ENCODE data around the gene TGM6.
"Not testable (repeated sequence)": the region's sequence is repeated elsewhere in the genome, so short reads cannot be mapped to it uniquely, and the experiment has no call there.

TGM6 gene

DNA sequence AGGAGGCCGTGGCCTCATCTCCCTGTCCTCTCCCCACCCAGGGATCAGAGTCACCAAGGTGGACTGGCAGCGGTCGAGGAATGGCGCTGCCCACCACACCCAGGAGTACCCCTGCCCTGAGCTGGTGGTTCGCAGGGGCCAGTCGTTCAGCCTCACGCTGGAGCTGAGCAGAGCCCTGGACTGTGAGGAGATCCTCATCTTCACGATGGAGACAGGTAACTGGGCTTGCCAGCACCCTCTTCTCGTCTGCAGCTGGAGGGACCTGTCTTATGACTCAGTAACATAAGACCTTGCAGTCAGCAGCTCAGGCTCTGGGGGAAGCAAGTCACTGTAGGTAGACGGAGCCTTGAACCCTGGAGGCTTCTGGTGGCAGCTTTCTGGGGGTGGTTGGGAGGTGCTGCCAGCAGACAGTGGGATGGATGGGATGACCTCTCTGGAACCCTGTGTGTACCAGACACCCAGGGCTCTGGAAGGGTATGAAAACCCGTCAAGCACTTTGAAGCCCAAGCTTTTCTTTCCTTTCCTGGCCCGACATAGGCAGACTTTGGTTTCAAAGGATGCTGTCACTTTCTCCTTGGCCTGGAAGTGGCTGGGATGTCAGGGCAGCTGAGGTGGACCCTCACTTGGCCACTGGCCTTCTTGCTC is 13.8 kb downstream of the TGM6 start:
- in situ Hi-C loops (cut with HindIII; ENCODE audit: low pct_unique_long_range_greater_than_20kb, low sequenced_read_pairs): no loop called here
- no peak for TF ChIP-seq JUND (IDR thresholded peaks at IDR 0.05; ENCODE audit: low read depth)
- DNase-seq (ENCODE audit: low read depth in 1 of 2, low spot score in 1 of 2): no peak

DNA sequence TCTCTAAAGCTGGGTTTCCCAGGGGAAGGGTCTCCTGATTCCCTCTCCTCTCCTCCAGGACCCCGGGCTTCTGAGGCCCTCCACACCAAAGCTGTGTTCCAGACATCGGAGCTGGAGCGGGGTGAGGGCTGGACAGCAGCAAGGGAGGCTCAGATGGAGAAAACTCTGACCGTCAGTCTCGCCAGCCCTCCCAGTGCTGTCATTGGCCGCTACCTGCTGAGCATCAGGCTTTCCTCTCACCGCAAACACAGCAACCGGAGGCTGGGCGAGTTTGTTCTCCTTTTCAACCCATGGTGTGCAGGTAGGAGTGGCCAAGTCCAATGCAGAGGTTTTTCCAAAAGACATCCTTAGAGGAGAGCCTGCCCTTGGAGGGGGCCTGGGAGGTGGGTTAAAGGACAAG is 14.4 kb downstream of the TGM6 start:
- in situ Hi-C loops (cut with HindIII; ENCODE audit: low pct_unique_long_range_greater_than_20kb, low sequenced_read_pairs): no loop called here
- TF ChIP-seq JUND (IDR thresholded peaks at IDR 0.05; ENCODE audit: low read depth): no peak

GRCh38 chr20:2396241-2396814 is 15.6 kb downstream of the TGM6 start:
- no peak for DNase-seq (ENCODE audit: low read depth in 1 of 2, low spot score in 1 of 2)
- TF ChIP-seq JUND (IDR thresholded peaks at IDR 0.05; ENCODE audit: low read depth): no peak

More for the DNA sequence above, 14.4 kb downstream of the TGM6 start:
- no peak for DNase-seq (ENCODE audit: low read depth in 1 of 2, low spot score in 1 of 2)

DNA sequence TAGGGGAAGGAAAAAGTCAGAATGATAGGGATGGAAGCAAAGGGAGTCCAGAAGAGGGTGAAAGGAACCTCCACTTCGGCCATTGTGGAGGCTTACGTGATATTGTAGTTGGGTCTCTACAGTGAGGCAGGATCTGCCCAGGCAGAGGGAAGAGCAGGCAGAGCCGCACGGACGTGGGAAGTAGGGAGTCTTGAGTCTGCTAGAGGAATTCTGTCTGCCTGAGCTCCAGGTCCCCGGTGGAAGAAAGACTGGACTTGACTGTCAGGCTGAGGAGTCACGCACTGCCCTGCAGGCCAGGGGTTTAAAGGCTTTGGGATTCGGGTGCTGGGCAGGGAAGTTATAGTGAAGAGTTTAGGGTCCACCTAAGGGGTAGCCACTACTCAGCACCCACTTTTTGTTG is 16.4 kb downstream of the TGM6 start:
- TF ChIP-seq JUND (IDR thresholded peaks at IDR 0.05; ENCODE audit: low read depth): no peak
- in situ Hi-C loops (cut with HindIII; ENCODE audit: low pct_unique_long_range_greater_than_20kb, low sequenced_read_pairs): no loop called here
- no peak for DNase-seq (ENCODE audit: low read depth in 1 of 2, low spot score in 1 of 2)

More at GRCh38 chr20:2396241-2396814, 15.6 kb downstream of the TGM6 start:
- in situ Hi-C loops (cut with HindIII; ENCODE audit: low pct_unique_long_range_greater_than_20kb, low sequenced_read_pairs): no loop called here

DNA sequence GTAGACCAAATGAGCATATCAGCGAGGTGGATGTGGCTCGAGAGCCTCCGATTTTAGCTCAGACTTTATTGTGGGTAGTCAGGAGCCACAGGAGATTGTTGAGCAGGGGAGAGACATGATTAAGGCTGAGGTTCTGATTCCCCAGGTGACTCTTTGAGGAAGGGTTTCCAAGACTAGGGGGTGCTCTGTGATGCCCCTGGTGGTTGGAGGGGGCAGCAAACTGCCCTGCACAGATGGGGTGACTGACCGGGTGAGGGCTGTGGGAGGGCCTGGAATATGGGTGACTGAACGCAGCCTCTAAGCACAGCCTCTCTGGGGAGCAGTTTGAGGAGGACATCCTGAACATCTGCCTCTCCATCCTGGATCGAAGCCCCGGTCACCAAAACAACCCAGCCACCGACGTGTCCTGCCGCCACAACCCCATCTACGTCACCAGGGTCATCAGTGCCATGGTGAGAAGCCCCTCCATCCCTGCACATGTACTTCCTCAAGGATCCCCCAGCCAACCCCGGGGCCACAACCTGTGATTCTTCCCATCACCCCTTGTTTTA is 17.0 kb downstream of the TGM6 start:
- DNase-seq (ENCODE audit: low read depth in 1 of 2, low spot score in 1 of 2): no peak
- in situ Hi-C loops (cut with HindIII; ENCODE audit: low pct_unique_long_range_greater_than_20kb, low sequenced_read_pairs): no loop called here

GRCh38 chr20:2398449-2398848 is 17.7 kb downstream of the TGM6 start:
- TF ChIP-seq JUND (IDR thresholded peaks at IDR 0.05; ENCODE audit: low read depth): no peak
- DNase-seq (ENCODE audit: low read depth in 1 of 2, low spot score in 1 of 2): no peak
- in situ Hi-C loops (cut with HindIII; ENCODE audit: low pct_unique_long_range_greater_than_20kb, low sequenced_read_pairs): no loop called here

More for the DNA sequence above, 17.0 kb downstream of the TGM6 start:
- no peak for TF ChIP-seq JUND (IDR thresholded peaks at IDR 0.05; ENCODE audit: low read depth)

DNA sequence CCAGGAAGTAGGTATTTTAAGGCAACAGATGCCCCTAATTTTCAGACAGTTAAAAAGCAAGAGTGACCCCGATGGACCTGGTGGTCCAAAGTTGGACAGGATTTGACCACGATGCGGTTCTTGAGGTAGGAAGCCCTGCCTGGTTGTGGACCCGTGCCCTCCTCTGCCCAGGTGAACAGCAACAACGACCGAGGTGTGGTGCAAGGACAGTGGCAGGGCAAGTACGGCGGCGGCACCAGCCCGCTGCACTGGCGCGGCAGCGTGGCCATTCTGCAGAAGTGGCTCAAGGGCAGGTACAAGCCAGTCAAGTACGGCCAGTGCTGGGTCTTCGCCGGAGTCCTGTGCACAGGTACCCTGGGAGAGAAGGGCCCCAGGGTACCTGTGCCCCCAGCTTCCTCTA is 18.7 kb downstream of the TGM6 start:
- no peak for TF ChIP-seq JUND (IDR thresholded peaks at IDR 0.05; ENCODE audit: low read depth)
- in situ Hi-C loops (cut with HindIII; ENCODE audit: low pct_unique_long_range_greater_than_20kb, low sequenced_read_pairs): no loop called here
- DNase-seq (ENCODE audit: low read depth in 1 of 2, low spot score in 1 of 2): no peak

- TF ChIP-seq JUND (IDR thresholded peaks at IDR 0.05; ENCODE audit: low read depth): no peak
- in situ Hi-C loops (cut with HindIII; ENCODE audit: low pct_unique_long_range_greater_than_20kb, low sequenced_read_pairs): no loop called here
- no peak for DNase-seq (ENCODE audit: low read depth in 1 of 2, low spot score in 1 of 2)
These were observed 19.6 kb downstream of the TGM6 start for GRCh38 chr20:2400290-2400689.

DNA sequence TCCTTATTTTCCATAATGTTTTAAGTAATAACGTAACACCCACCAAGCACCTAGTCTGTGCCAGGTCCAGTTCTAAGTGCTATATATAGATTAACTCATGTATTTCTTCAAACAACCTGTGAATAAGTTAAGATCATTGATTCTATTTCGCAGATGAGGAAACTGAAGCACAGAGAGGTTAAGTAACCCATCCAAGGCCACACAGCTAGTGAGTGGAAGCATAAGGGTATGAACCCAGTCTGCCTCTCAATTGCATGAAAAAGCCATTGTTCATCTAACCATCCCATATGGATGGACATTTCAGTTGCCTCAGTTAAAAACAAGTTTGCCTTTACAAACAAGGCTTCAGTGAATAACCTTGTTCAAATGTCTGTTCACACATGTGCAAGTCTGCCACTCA is 20.8 kb downstream of the TGM6 start:
- in situ Hi-C loops (cut with HindIII; ENCODE audit: low pct_unique_long_range_greater_than_20kb, low sequenced_read_pairs): no loop called here
- no peak for TF ChIP-seq JUND (IDR thresholded peaks at IDR 0.05; ENCODE audit: low read depth)
- no peak for DNase-seq (ENCODE audit: low read depth in 1 of 2, low spot score in 1 of 2)

- DNase-seq (ENCODE audit: low read depth in 1 of 2, low spot score in 1 of 2): peak; percentile 30 to 67
- no peak for TF ChIP-seq JUND (IDR thresholded peaks at IDR 0.05; ENCODE audit: low read depth)
These were observed 21.7 kb downstream of the TGM6 start for GRCh38 chr20:2402271-2402980.

DNA sequence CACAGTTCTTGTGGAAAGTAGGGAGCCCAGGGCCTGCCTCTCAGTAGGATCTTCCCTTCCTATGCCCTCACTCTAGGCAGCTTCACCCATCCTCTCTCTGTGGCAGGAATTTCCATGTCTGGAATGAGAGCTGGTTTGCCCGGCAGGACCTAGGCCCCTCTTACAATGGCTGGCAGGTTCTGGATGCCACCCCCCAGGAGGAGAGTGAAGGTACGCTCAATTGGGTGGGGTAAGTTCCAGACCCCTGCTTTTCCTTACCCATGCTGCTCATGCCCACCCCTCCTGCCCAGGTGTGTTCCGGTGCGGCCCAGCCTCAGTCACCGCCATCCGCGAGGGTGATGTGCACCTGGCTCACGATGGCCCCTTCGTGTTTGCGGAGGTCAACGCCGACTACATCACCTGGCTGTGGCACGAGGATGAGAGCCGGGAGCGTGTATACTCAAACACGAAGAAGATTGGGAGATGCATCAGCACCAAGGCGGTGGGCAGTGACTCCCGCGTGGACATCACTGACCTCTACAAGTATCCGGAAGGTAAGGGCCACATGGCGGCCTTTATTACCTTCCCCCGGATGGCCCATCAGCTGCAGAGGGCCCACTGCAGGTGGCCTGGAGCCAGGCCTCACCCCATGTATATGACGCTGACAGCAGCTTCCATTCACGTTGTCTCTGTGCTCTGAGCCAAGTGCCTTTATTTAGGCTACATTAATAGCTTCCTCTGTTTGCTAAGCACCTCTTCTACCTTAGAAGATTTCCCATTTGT is 22.8 kb downstream of the TGM6 start:
- in situ Hi-C loops (cut with HindIII; ENCODE audit: low pct_unique_long_range_greater_than_20kb, low sequenced_read_pairs): no loop called here
- no peak for DNase-seq (ENCODE audit: low read depth in 1 of 2, low spot score in 1 of 2)
- TF ChIP-seq JUND (IDR thresholded peaks at IDR 0.05; ENCODE audit: low read depth): no peak

More at GRCh38 chr20:2402271-2402980, 21.7 kb downstream of the TGM6 start:
- in situ Hi-C loops (cut with HindIII; ENCODE audit: low pct_unique_long_range_greater_than_20kb, low sequenced_read_pairs): no loop called here

DNA sequence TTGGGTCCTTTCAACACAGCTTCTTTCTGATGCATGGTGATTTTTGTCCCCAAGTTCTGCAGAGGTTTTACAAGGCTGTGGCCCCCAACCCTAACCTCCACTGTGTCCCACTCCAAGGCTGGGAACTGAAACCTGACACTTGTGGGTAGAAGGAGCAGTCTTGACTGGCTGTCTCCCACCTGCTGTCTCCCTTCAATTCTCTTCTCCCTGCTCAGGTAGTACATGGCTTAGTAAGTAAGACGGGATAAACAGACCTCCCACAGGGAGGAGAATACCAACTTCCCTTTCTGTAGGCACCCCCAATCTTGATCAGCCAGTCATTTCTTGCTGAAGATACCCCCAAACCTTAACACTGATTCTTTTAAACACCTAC is 25.0 kb downstream of the TGM6 start:
- in situ Hi-C loops (cut with HindIII; ENCODE audit: low pct_unique_long_range_greater_than_20kb, low sequenced_read_pairs): no loop called here
- no peak for DNase-seq (ENCODE audit: low read depth in 1 of 2, low spot score in 1 of 2)
- no peak for TF ChIP-seq JUND (IDR thresholded peaks at IDR 0.05; ENCODE audit: low read depth)

GRCh38 chr20:2407355-2407754 is 26.7 kb downstream of the TGM6 start:
- in situ Hi-C loops (cut with HindIII; ENCODE audit: low pct_unique_long_range_greater_than_20kb, low sequenced_read_pairs); DNase-seq (ENCODE audit: low read depth in 1 of 2, low spot score in 1 of 2): not testable (repeated sequence)
